T-cell (primary cell): ENCODE measurements around the gene TSEN34. TPM values are rescaled to one million over a fixed set of nuclear protein-coding genes. Genes with fewer than 3 reads are reported as not detected.
"Not testable (repeated sequence)": the region's sequence is repeated elsewhere in the genome, so short reads cannot be mapped to it uniquely, and the experiment has no call there.

Experiments used
- ATAC-seq, 4 experiments: fragments of 200-7000 bp in 3 of 4; fragments of 150-1000 bp in 1 of 4; cut with Tn5 transposase; replicated peaks in 1 of 4; 1 replicate in 3 of 4; 2 replicates in 1 of 4; pipeline ENCODE4 v1.10.0; 2021; ENCODE audit warnings: moderate library complexity in 3 of 4, mild to moderate bottlenecking in 2 of 4, moderate number of reproducible peaks in 1 of 4
- CTCF ChIA-PET, 2 donors: fragments of 300-600 bp; sonication (Branson Sonifier 250); formaldehyde crosslinking; loops; one replicate each; lab custom pipeline; 2022; ENCODE audit warnings: antibody characterized with exemption in 2 of 2; lab: Charles Lee
- POLR2A ChIA-PET, 2 donors: fragments of 300-600 bp; sonication (Branson Sonifier 250); formaldehyde crosslinking; loops; one replicate each; lab custom pipeline; 2022; ENCODE audit warnings: antibody characterized with exemption in 2 of 2; lab: Charles Lee
- DNase-seq, 35 experiments: peaks; one replicate each; pipeline versions ENCODE4 v3.0.0 to v3.0.0-alpha.2; 2013 to 2023
- H3K27ac ChIP-seq: one replicate; pipeline ENCODE4 v1.5.1; 2013; ENCODE audit warnings: low read length
- H3K27me3 ChIP-seq, 2 experiments: replicated peaks in 1 of 2; 1 replicate in 1 of 2; 2 replicates in 1 of 2; pipeline versions ENCODE4 v1.6.1 to v1.7.0; 2013; ENCODE audit warnings: low read length in 1 of 2, mixed read lengths in 1 of 2; ENCODE audit not compliant: control insufficient read depth in 2 of 2, insufficient read depth in 2 of 2; ENCODE audit errors: extremely low read depth in 1 of 2
- H3K36me3 ChIP-seq, 2 donors: 1 replicate in 1 of 2; 2 replicates in 1 of 2; pipeline versions ENCODE4 v1.6.1 to v1.7.0; 2013; ENCODE audit warnings: low read length in 1 of 2; ENCODE audit not compliant: control insufficient read depth in 2 of 2, insufficient read depth in 1 of 2; ENCODE audit errors: extremely low read depth in 1 of 2
- H3K4me1 ChIP-seq, 2 experiments: 1 replicate in 1 of 2; 2 replicates in 1 of 2; pipeline versions ENCODE4 v1.6.1 to v1.7.0; 2013; ENCODE audit warnings: low read length in 2 of 2, mixed read lengths in 1 of 2; ENCODE audit not compliant: insufficient read depth in 2 of 2, control insufficient read depth in 1 of 2; ENCODE audit errors: extremely low read depth in 1 of 2
- H3K4me3 ChIP-seq, 2 donors: 1 replicate in 1 of 2; 2 replicates in 1 of 2; pipeline versions ENCODE4 v1.5.1 to v1.7.0; 2013; ENCODE audit warnings: mild to moderate bottlenecking in 2 of 2, low read length in 1 of 2, moderate library complexity in 1 of 2; ENCODE audit not compliant: control insufficient read depth in 1 of 2; ENCODE audit errors: extremely low read depth in 1 of 2
- H3K9me3 ChIP-seq: 2 replicates; pipeline ENCODE4 v1.7.0; 2013
- H3K27ac Mint-ChIP-seq, 2 donors: one replicate each; pipeline ENCODE4 v1.8.0; 2020 to 2021; ENCODE audit warnings: mild to moderate bottlenecking in 2 of 2, mixed read lengths in 2 of 2
- H3K27me3 Mint-ChIP-seq, 2 donors: one replicate each; pipeline ENCODE4 v1.8.0; 2021 to 2022; ENCODE audit warnings: mixed read lengths in 2 of 2
- H3K36me3 Mint-ChIP-seq: one replicate; pipeline ENCODE4 v1.8.0; 2021; ENCODE audit warnings: mixed read lengths
- H3K4me1 Mint-ChIP-seq, 3 donors: one replicate each; pipeline ENCODE4 v1.8.0; 2020 to 2022; ENCODE audit warnings: mixed read lengths in 3 of 3, mild to moderate bottlenecking in 1 of 3
- H3K4me3 Mint-ChIP-seq, 3 donors: one replicate each; pipeline ENCODE4 v1.8.0; 2020 to 2022; ENCODE audit warnings: mild to moderate bottlenecking in 3 of 3, mixed read lengths in 3 of 3, moderate library complexity in 3 of 3
- H3K9me3 Mint-ChIP-seq, 3 donors: one replicate each; pipeline ENCODE4 v1.8.0; 2020 to 2022; ENCODE audit warnings: mixed read lengths in 3 of 3
- WGBS: methylation state at CpG from one replicate; pipeline ENCODE4 v1.1.5; 2013; ENCODE audit warnings: missing lambda C conversion rate; ENCODE audit not compliant: insufficient coverage; 5-methylcytosine and 5-hydroxymethylcytosine counted together
- total RNA-seq, 35 experiments: library from RNA in 6 of 35; stranded (reverse) in 6 of 35; fragments of 120-200 nt in 1 of 35; gene quantifications; one replicate each; pipeline versions ENCODE4 v1.2.1 to v1.2.4 and lab custom pipeline; 2013 to 2026

The TSEN34 gene
- total RNA-seq, 5 donors from 2014 or later (not counting 1 experiment from before 2014, with no cell fraction given), result 9.5 to 28.5 (median 23.5) TPM

DNA sequence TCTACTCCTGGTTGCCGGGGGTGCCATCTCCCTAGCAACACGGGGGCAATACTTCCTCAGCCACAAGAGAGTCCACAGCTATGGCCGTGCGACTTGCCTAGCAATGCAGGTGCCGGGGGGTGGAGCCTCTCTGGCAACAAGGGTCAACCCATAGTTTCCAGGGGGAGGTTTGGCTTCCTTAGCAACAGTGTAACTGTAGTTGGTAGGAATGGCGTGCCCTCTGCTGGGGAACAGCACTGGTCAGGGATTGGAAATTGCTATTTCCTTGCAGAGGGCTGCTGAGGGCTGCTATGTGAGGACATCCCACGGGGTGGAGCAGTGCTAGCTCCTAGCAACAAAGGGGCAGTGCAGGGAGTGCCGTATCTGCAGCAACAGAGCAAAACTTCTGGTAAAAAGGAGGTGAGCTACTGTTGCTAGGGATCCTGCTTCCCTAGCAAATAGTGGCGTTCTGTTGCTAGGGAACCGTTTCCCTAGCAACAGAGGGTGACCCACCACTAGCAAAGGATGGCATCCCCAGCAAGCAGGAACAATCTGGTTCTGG lies 11.1 kb upstream of the TSEN34 start:
- no peak overlapping the region for H3K4me3 ChIP-seq
- DNase-seq, result no peak
- Mint-ChIP-seq H3K4me3 (no peak overlapping the region), H3K4me1 (no peaks in the 10 kb centered on the region), H3K27ac (no peak overlapping the region), H3K9me3 (no peaks in the 10 kb centered on the region), H3K27me3 (no peaks in the 10 kb centered on the region), H3K36me3 (peaks cover 17% of the 10 kb centered on the region)
- ATAC-seq, result no peak
- POLR2A ChIA-PET, result no interaction called here
- CTCF ChIA-PET, result interaction anchor here in 1 of 2 donors (0.6 kb wide), 1 partner anchor 161 kb away, joined by 3 read pairs; no protein-coding TSS in a partner anchor
- H3K27ac ChIP-seq, result no peak overlapping the region
- H3K9me3 ChIP-seq, result no peaks in the 10 kb centered on the region
- WGBS, result 78% methylated on average over 6 of the region's 10 CpGs
- no peaks in the 10 kb centered on the region for H3K4me1 ChIP-seq
- peaks cover 0 to 8% of the 10 kb centered on the region in 2 donors for H3K36me3 ChIP-seq
- H3K27me3 ChIP-seq, result no peaks in the 10 kb centered on the region

DNA sequence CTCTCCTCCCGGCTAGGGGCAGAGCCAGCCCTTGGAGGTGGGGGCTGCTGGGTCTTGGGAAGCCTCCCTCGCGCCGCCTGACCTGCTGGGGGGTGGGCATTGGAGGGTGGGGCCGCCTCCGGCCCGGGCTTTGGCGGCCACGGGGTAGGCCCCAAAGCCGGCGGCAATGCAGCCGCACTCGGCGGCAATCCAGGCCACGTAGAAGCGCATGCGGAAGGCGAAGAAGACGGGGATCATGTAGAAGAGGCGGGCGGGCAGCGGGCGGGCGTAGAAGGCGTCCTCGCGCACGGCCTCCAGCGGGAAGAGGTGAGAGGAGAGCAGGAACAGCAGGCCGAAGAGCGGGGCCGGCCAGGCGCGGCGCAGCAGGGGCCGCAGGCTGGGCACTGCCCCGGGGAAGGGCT lies 10.4 kb upstream of the TSEN34 start:
- H3K36me3 ChIP-seq, result peaks cover 0 to 8% of the 10 kb centered on the region in 2 donors
- no peaks in the 10 kb centered on the region for H3K4me1 ChIP-seq
- ATAC-seq (no peak), DNase-seq (no peak)
- no peaks in the 10 kb centered on the region for H3K9me3 Mint-ChIP-seq
- no peaks in the 10 kb centered on the region for H3K9me3 ChIP-seq
- H3K27me3 Mint-ChIP-seq, result no peaks in the 10 kb centered on the region
- H3K27ac Mint-ChIP-seq, result no peak overlapping the region
- H3K36me3 Mint-ChIP-seq, result peaks cover 14% of the 10 kb centered on the region
- 99% methylated on average over 36 of the region's 37 CpGs for WGBS
- no peak overlapping the region for H3K27ac ChIP-seq
- no peak overlapping the region for H3K4me3 Mint-ChIP-seq
- no peak overlapping the region for H3K4me3 ChIP-seq
- H3K4me1 Mint-ChIP-seq, result peaks cover 0 to 2% (median 0%) of the 10 kb centered on the region in 3 donors
- ChIA-PET CTCF (no interaction called here), POLR2A (no interaction called here)
- no peaks in the 10 kb centered on the region for H3K27me3 ChIP-seq

DNA sequence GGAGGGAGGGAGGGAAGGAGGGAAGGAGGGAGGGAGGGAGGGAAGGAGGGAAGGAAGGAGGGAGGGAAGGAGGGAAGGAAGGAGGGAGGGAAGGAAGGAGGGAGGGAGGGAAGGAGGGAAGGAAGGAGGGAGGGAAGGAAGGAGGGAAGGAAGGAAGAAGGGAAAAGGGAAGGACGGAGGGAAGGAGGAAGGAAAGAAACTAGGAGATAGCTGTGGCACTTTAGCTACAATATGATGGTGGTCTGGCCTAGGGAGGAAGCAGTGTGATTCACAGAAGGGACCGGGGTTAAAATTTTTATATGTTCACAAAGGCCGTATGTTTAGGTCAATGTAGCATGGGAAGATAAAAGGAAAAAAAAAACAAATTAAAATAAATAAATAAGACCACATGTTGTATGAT lies 9.2 kb upstream of the TSEN34 start:
- ATAC-seq, H3K27ac ChIP-seq, CTCF ChIA-PET, H3K9me3 ChIP-seq, DNase-seq, H3K4me1 ChIP-seq, POLR2A ChIA-PET, H3K27ac Mint-ChIP-seq, H3K4me1 Mint-ChIP-seq, H3K27me3 Mint-ChIP-seq, H3K4me3 ChIP-seq, H3K4me3 Mint-ChIP-seq, H3K9me3 Mint-ChIP-seq, H3K27me3 ChIP-seq: not testable (repeated sequence)
- H3K36me3 Mint-ChIP-seq, result peaks cover 11% of the 10 kb centered on the region
- H3K36me3 ChIP-seq, result peaks cover 0 to 15% of the 10 kb centered on the region in 2 donors
- 88% methylated on average over 1 of the region's 3 CpGs for WGBS

DNA sequence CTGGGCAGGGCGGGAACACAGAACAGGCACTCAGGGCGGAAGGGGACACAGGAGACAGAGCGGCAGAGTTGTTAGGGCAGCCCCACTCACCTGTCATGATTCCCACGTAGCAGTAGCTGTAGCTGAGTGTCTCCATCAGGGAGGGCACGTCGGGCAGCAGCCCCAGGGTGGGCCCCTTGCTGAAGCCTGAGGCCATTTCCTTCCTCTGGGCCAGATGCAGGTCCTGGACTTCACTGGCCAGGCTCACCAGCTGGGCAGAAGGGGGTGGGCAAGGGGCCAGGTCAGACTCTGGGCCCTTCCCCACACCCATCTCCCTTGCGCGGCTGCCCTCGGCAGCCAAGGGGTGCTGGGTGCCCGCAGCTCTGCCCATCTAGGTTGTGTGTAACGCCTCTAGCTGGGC lies 7.7 kb upstream of the TSEN34 start:
- ChIA-PET CTCF (no interaction called here), POLR2A (no interaction called here)
- Histone ChIP-seq H3K9me3 (no peaks in the 10 kb centered on the region), H3K4me3 (no peak overlapping the region), H3K4me1 (peaks cover 5 to 8% of the 10 kb centered on the region in 2 experiments), H3K27ac (no peak overlapping the region), H3K27me3 (no peaks in the 10 kb centered on the region), H3K36me3 (peaks cover 2 to 16% of the 10 kb centered on the region in 2 donors)
- H3K9me3 Mint-ChIP-seq, result no peaks in the 10 kb centered on the region
- no peak overlapping the region for H3K4me3 Mint-ChIP-seq
- no peak for DNase-seq
- 94% methylated on average over 9 of the region's 11 CpGs for WGBS
- ATAC-seq, result no peak
- peaks cover 5% of the 10 kb centered on the region for H3K36me3 Mint-ChIP-seq
- H3K27me3 Mint-ChIP-seq, result no peaks in the 10 kb centered on the region
- peaks cover 15 to 19% (median 17%) of the 10 kb centered on the region in 3 donors for H3K4me1 Mint-ChIP-seq
- H3K27ac Mint-ChIP-seq, result no peak overlapping the region

DNA sequence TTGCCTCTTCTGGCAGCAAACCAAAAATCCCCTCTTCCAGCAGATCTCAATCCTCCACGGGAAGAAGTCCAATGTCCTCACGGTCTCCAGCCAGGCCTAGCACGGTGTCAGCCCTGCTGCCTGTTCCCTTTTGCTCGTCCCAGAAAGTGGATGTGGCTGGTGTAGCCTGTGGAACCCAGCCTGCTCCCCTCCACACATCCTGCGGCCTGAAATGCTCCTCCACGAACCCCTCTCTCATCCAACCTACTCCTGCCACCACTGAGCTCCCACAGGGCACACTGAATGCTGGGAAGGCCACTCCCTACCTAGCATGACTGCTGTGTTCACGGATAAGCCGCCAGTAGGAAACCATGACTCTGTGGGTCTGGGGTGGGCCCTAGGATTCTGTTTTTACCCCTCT lies 4.8 kb upstream of the TSEN34 start:
- no peak overlapping the region for H3K27ac ChIP-seq
- H3K27ac Mint-ChIP-seq, result no peak overlapping the region
- CTCF ChIA-PET, result interaction anchor here in 1 of 2 donors (0.6 kb wide), 1 partner anchor 27 kb away, joined by 7 read pairs; no protein-coding TSS in a partner anchor

DNA sequence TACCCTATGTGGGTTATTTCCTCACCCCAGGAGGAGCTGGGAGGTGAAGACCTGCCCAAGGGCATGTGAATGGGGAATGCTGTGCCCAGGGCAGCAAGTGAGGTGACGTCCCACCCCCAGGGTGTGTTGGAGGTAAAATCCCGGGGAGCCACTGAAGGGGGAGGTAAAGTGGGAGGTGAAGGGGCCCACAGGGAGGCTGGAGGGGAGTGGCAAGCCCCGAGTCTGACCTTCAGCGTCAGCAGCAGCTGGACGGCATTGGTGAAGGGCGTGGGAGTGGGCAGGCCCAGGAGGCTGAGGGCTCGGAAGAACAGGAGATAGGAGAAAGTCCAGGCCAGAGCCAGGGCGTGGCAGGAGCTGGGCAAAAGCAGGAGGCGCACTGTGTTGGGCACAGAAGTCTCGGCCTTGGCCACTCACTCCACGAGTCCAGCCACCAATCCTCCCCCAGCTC lies 4.2 kb upstream of the TSEN34 start:
- Mint-ChIP-seq H3K36me3 (no peaks in the 10 kb centered on the region), H3K4me3 (peak overlapping the region; percentile 78 to 92 (median 92)), H3K27me3 (no peaks in the 10 kb centered on the region), H3K27ac (peak overlapping the region; percentile 6 to 84), H3K9me3 (no peaks in the 10 kb centered on the region), H3K4me1 (peaks cover 26 to 35% (median 28%) of the 10 kb centered on the region in 3 donors)
- ChIA-PET POLR2A (no interaction called here), CTCF (interaction anchor here in 1 of 2 donors (0.6 to 0.7 kb wide), 2 partner anchors 26 to 28 kb away, joined by 4 to 7 read pairs; partner anchors contain the start of gene LENG1)
- DNase-seq, result no peak
- Histone ChIP-seq H3K27ac (no peak overlapping the region), H3K9me3 (no peaks in the 10 kb centered on the region), H3K36me3 (peaks cover 2 to 8% of the 10 kb centered on the region in 2 donors), H3K27me3 (no peaks in the 10 kb centered on the region), H3K4me1 (peaks cover 15 to 20% of the 10 kb centered on the region in 2 experiments), H3K4me3 (no peak overlapping the region)
- ATAC-seq, result no peak
- 96% methylated on average over 7 of the region's 11 CpGs for WGBS

More for the DNA sequence above, 4.8 kb upstream of the TSEN34 start:
- ATAC-seq (no peak), DNase-seq (no peak)
- H3K27me3 ChIP-seq, result no peaks in the 10 kb centered on the region
- Mint-ChIP-seq H3K4me1 (peaks cover 22 to 30% (median 22%) of the 10 kb centered on the region in 3 donors), H3K4me3 (no peak overlapping the region), H3K9me3 (no peaks in the 10 kb centered on the region), H3K27me3 (no peaks in the 10 kb centered on the region), H3K36me3 (no peaks in the 10 kb centered on the region)
- H3K4me3 ChIP-seq, result no peak overlapping the region
- no peaks in the 10 kb centered on the region for H3K9me3 ChIP-seq
- peaks cover 2 to 8% of the 10 kb centered on the region in 2 donors for H3K36me3 ChIP-seq
- peaks cover 12 to 14% of the 10 kb centered on the region in 2 experiments for H3K4me1 ChIP-seq
- WGBS, result 100% methylated on average over 2 of the region's 8 CpGs
- POLR2A ChIA-PET, result no interaction called here
